GM12878 (cell line): ENCODE measurements around the gene LENG9. TPM values are rescaled to one million over a fixed set of nuclear protein-coding genes. Genes with fewer than 3 reads are reported as not detected.

Source experiments
- BCL11A ChIP-seq: IDR thresholded peaks from 2 replicates; pipeline ENCODE4 v1.6.1; 2011; ENCODE audit warnings: low read depth, low read length
- CREB1 ChIP-seq: IDR thresholded peaks from 2 replicates; pipeline ENCODE4 v1.6.1; 2012; ENCODE audit warnings: low read depth, mild to moderate bottlenecking, inconsistent platforms
- HCFC1 ChIP-seq: fragments of 150-350 bp; IDR thresholded peaks from 2 replicates; pipeline ENCODE4 v1.6.1; 2014; ENCODE audit warnings: low read length
- HDAC6 ChIP-seq: fragments of 200-600 bp; sonication (generic); IDR thresholded peaks from one replicate; pipeline ENCODE4 v1.8.0; 2017; ENCODE audit warnings: antibody characterized with exemption; ENCODE audit not compliant: unreplicated experiment
- MYC ChIP-seq: IDR thresholded peaks from 2 replicates; pipeline ENCODE4 v1.6.1; 2011; ENCODE audit warnings: mild to moderate bottlenecking, low read length, moderate library complexity, inconsistent platforms; ENCODE audit not compliant: insufficient read depth, insufficient replicate concordance, insufficient read length, severe bottlenecking
- POLR2AphosphoS5 ChIP-seq: IDR thresholded peaks from 2 replicates; pipeline ENCODE4 v1.6.1; 2011; ENCODE audit warnings: mild to moderate bottlenecking, low read length, inconsistent platforms
- POU2F2 ChIP-seq: IDR thresholded peaks from 3 replicates; pipeline ENCODE4 v1.6.1; 2011; ENCODE audit warnings: low read depth, mild to moderate bottlenecking, low read length, borderline replicate concordance
- RAD51 ChIP-seq: fragments of 450-650 bp; IDR thresholded peaks from 2 replicates; pipeline ENCODE4 v1.6.1; 2016; ENCODE audit warnings: moderate library complexity, mild to moderate bottlenecking, inconsistent platforms
- RCOR1 ChIP-seq: conservative IDR thresholded peaks from 2 replicates; pipeline ENCODE4 v1.6.1; 2012; ENCODE audit warnings: low read depth, low read length, improper control_type of control experiment
- SREBF2 ChIP-seq: IDR thresholded peaks from 2 replicates; pipeline ENCODE4 v1.6.1; 2012; ENCODE audit warnings: mild to moderate bottlenecking, low read length
- ZNF274 ChIP-seq: IDR thresholded peaks from one replicate; pipeline ENCODE4 v1.8.0; 2011; ENCODE audit not compliant: insufficient read length, insufficient read depth
- polyA plus RNA-seq, 11 experiments: library from polyadenylated mRNA; depleted of rRNA in 4 of 11; unstranded in 6 of 11; stranded (reverse) in 5 of 11; fragments of >200 nt; fragmentation: Nextera tagmentation in 4 of 11; fragmentation: Illumina TruSeq in 1 of 11; extraction: Ambion mirVana in 4 of 11; extraction: Trizol in 1 of 11; gene quantifications; 1 replicate in 1 of 11; 2 replicates in 10 of 11; pipeline versions ENCODE4 v1.2.1 to v1.2.3, GENCODE V29; 2011 to 2016; ENCODE audit warnings: inconsistent platforms in 2 of 11, missing spikeins in 2 of 11, low read depth in 1 of 11
- total RNA-seq, 4 experiments: library from RNA; depleted of rRNA in 3 of 4; stranded (reverse); fragments of >200 nt in 3 of 4; fragmentation: Illumina TruSeq in 1 of 4; extraction: Trizol in 1 of 4; gene quantifications; 2 replicates each; pipeline versions ENCODE4 v1.2.1 to v1.2.3, GENCODE V29; 2013 to 2021
- TF ChIP-seq, protein P1 (sequence below): IDR thresholded peaks from 2 replicates; pipeline ENCODE4 v1.6.1; 2011; ENCODE audit warnings: low read depth, mild to moderate bottlenecking, low read length, moderate library complexity, borderline replicate concordance; ENCODE audit errors: extremely low read depth
- TF ChIP-seq, protein P2 (sequence below): fragments of 450-650 bp; IDR thresholded peaks from 2 replicates; pipeline ENCODE4 v1.6.1; 2017; ENCODE audit warnings: mild to moderate bottlenecking, moderate library complexity
- TF ChIP-seq, protein P3 (sequence below): fragments of 450-650 bp; IDR thresholded peaks from 2 replicates; pipeline ENCODE4 v1.6.1; 2016; ENCODE audit warnings: mild to moderate bottlenecking, moderate library complexity, borderline replicate concordance
- TF ChIP-seq, protein P4 (sequence below): IDR thresholded peaks from 2 replicates; pipeline ENCODE4 v1.6.1; 2012; ENCODE audit warnings: low read depth, low read length, improper control_type of control experiment

Gene LENG9
- total and polyA plus RNA-seq, 10 of the 15 experiments (the other 5 are each of a cell fraction or from before 2014, with no cell fraction given): 0.09 to 2.9 (median 0.76) TPM; not detected in 1

DNA sequence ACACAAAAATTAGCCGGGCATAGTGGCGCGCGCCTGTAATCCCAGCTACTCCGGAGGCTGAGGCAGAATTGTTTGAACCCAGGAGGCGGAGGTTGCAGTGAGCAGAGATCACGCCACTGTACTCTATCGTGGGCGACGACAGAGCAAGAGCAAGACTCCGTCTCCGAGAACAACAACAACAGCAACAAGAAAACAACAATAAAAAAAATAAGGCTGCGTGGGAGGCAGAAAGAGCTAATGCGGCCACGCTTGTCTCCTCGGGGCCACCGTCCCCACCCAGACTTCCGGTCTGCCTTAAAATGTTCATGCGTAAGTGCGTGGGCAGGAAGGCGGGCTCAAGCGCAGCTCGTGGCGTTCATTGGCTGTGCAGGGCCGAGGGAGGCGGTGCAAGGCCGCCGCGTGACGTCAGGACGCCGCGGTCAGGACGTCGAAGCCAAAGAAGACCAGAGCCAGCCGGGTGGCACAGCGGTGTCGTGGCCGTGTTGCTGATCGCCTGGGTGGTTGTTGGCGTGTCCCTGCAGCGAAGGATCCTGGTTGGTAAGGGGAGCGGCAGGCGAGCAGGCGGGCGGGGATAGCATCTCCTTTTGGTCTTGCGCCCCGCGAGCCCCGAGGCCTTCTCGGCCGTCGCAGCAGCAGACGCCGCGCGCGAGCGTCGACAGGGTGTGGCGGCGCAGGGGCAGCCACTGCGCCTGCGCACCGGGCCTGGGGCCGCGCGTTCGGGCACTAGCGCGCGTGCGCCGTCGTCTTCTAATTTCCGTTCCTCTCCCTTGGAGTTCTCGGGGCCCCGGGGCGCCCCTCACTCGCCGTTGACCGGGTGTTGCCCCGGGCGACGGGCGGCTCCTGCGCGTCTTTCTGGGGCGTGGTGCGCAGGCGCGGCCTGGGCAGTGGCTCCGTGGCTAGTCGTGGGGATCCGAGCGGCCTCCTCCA lies 14.5 kb downstream of the LENG9 start, which contains the start of gene LENG8 (continued):
- TF ChIP-seq SREBF2 (no peak), BCL11A (no peak), RCOR1 (0 out of 2 replicates have a peak, but pooled peaks have one; percentile 46), RAD51 (no peak), HDAC6 (no peak), CREB1 (peak; percentile 96), POLR2AphosphoS5 (peak; percentile 95), ZNF274 (no peak), MYC (peak; percentile 83), POU2F2 (peak; percentile 71; the same call in 1 of the 3 replicates), HCFC1 (peak; percentile 62)
- TF ChIP-seq, protein P1, sequence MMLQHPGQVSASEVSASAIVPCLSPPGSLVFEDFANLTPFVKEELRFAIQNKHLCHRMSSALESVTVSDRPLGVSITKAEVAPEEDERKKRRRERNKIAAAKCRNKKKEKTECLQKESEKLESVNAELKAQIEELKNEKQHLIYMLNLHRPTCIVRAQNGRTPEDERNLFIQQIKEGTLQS: no peak
- TF ChIP-seq, protein P2, sequence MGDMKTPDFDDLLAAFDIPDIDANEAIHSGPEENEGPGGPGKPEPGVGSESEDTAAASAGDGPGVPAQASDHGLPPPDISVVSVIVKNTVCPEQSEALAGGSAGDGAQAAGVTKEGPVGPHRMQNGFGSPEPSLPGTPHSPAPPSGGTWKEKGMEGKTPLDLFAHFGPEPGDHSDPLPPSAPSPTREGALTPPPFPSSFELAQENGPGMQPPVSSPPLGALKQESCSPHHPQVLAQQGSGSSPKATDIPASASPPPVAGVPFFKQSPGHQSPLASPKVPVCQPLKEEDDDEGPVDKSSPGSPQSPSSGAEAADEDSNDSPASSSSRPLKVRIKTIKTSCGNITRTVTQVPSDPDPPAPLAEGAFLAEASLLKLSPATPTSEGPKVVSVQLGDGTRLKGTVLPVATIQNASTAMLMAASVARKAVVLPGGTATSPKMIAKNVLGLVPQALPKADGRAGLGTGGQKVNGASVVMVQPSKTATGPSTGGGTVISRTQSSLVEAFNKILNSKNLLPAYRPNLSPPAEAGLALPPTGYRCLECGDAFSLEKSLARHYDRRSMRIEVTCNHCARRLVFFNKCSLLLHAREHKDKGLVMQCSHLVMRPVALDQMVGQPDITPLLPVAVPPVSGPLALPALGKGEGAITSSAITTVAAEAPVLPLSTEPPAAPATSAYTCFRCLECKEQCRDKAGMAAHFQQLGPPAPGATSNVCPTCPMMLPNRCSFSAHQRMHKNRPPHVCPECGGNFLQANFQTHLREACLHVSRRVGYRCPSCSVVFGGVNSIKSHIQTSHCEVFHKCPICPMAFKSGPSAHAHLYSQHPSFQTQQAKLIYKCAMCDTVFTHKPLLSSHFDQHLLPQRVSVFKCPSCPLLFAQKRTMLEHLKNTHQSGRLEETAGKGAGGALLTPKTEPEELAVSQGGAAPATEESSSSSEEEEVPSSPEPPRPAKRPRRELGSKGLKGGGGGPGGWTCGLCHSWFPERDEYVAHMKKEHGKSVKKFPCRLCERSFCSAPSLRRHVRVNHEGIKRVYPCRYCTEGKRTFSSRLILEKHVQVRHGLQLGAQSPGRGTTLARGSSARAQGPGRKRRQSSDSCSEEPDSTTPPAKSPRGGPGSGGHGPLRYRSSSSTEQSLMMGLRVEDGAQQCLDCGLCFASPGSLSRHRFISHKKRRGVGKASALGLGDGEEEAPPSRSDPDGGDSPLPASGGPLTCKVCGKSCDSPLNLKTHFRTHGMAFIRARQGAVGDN: peak; percentile 99
- TF ChIP-seq, protein P3, sequence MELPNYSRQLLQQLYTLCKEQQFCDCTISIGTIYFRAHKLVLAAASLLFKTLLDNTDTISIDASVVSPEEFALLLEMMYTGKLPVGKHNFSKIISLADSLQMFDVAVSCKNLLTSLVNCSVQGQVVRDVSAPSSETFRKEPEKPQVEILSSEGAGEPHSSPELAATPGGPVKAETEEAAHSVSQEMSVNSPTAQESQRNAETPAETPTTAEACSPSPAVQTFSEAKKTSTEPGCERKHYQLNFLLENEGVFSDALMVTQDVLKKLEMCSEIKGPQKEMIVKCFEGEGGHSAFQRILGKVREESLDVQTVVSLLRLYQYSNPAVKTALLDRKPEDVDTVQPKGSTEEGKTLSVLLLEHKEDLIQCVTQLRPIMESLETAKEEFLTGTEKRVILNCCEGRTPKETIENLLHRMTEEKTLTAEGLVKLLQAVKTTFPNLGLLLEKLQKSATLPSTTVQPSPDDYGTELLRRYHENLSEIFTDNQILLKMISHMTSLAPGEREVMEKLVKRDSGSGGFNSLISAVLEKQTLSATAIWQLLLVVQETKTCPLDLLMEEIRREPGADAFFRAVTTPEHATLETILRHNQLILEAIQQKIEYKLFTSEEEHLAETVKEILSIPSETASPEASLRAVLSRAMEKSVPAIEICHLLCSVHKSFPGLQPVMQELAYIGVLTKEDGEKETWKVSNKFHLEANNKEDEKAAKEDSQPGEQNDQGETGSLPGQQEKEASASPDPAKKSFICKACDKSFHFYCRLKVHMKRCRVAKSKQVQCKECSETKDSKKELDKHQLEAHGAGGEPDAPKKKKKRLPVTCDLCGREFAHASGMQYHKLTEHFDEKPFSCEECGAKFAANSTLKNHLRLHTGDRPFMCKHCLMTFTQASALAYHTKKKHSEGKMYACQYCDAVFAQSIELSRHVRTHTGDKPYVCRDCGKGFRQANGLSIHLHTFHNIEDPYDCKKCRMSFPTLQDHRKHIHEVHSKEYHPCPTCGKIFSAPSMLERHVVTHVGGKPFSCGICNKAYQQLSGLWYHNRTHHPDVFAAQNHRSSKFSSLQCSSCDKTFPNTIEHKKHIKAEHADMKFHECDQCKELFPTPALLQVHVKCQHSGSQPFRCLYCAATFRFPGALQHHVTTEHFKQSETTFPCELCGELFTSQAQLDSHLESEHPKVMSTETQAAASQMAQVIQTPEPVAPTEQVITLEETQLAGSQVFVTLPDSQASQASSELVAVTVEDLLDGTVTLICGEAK: peak; percentile 58; the same call in 1 of the 2 replicates
- TF ChIP-seq, protein P4, sequence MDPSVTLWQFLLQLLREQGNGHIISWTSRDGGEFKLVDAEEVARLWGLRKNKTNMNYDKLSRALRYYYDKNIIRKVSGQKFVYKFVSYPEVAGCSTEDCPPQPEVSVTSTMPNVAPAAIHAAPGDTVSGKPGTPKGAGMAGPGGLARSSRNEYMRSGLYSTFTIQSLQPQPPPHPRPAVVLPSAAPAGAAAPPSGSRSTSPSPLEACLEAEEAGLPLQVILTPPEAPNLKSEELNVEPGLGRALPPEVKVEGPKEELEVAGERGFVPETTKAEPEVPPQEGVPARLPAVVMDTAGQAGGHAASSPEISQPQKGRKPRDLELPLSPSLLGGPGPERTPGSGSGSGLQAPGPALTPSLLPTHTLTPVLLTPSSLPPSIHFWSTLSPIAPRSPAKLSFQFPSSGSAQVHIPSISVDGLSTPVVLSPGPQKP: peak; percentile 99
